PFSK-1 (cell line): ENCODE data around the gene AP1S1.

Source experiments
- POLR2AphosphoS5 ChIP-seq: IDR thresholded peaks from 2 replicates; pipeline ENCODE4 v1.6.1; 2012; ENCODE audit warnings: low read depth, mild to moderate bottlenecking, control low read depth, low read length, moderate library complexity
- SIN3A ChIP-seq: IDR thresholded peaks from 2 replicates; pipeline ENCODE4 v1.6.1; 2012; ENCODE audit warnings: mild to moderate bottlenecking, low read length, moderate library complexity, borderline replicate concordance; ENCODE audit not compliant: insufficient read depth

DNA sequence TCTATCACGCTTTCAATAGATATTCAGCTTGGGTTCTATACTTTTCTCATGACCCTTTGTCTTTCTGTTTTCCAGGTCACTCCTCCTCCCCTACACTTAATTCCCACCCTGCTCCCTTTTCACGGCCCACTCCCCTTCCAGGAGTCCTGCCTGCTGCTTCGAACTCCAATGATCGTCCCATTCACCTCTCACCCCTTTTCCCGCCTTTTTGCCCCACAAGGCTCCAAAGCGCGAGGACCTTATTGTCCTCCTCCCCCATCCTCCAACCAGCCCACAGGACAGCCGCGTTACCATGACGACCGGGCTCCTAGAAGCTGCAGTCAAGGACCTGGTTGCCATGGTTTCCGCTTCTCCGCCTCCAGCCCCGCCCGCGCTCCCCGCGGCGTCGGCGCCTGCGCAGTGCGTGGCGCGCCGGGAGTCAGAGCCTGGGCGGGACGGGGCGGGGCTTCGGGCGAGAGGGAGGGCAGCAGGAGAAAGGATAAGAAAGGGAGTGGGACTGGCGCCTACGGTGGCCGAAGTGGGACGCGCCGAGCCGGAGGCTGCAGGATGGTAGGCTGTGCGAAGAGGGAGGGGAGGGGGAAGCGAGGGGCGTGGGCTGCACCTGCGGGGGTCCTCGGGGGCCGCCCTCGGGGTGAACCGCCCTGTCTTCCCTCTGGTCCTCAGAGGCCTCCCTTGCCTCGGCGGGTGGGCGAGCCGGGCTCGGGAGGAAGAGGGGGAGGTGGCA is at the start of gene AP1S1:
- TF ChIP-seq POLR2AphosphoS5 = no peak
- no peak; the same call in 1 of the 2 replicates for TF ChIP-seq SIN3A
